SK-N-SH (cell line): ENCODE results near the gene C17orf113. TPM values are rescaled to one million over a fixed set of nuclear protein-coding genes. Genes with fewer than 3 reads are reported as not detected.

Experiments used
- CTCF ChIA-PET: fragments of 300-600, 350-600 bp; formaldehyde crosslinking; extraction: SDS; loops from one replicate; lab custom pipeline; 2021; lab: Yijun Ruan, JAX
- POLR2A ChIA-PET: fragments of 350-600 bp; sonication (Branson Sonifier 250); formaldehyde crosslinking; extraction: SDS; loops from one replicate; lab custom pipeline; 2020; ENCODE audit warnings: antibody characterized with exemption, inconsistent platforms; lab: Yijun Ruan, JAX
- DNase-seq: peaks from one replicate; pipeline ENCODE4 v3.0.0; 2012
- H2AFZ ChIP-seq: fragments of 200-600 bp; sonication (generic); 2 replicates; pipeline ENCODE4 v1.8.1; 2016; ENCODE audit warnings: antibody characterized with exemption, mild to moderate bottlenecking, low read depth
- H3F3A ChIP-seq: fragments of 200-600 bp; sonication (generic); replicated peaks from 2 replicates; pipeline ENCODE3; 2016; ENCODE audit warnings: antibody characterized with exemption, mild to moderate bottlenecking; ENCODE audit not compliant: insufficient read depth
- H3K27ac ChIP-seq, 2 experiments: fragments of 200-500 bp in 1 of 2; fragments of 200-600 bp in 1 of 2; sonication (Bioruptor generic) in 1 of 2; sonication (generic), shearing (Covaris generic) in 1 of 2; 2 replicates each; pipeline versions ENCODE4 v1.5.1 to v1.6.1; 2014 to 2016; ENCODE audit warnings: low read depth in 2 of 2, inconsistent platforms in 1 of 2, low read length in 1 of 2, mild to moderate bottlenecking in 1 of 2, mixed read lengths in 1 of 2
- H3K27me3 ChIP-seq: fragments of 200-600 bp; sonication (generic), shearing (Covaris generic); 2 replicates; pipeline ENCODE4 v1.6.1; 2016; ENCODE audit warnings: mixed run types; ENCODE audit not compliant: insufficient read depth
- H3K36me3 ChIP-seq, 2 experiments: fragments of 200-500 bp in 1 of 2; fragments of 200-600 bp in 1 of 2; sonication (Bioruptor generic) in 1 of 2; sonication (generic) in 1 of 2; replicated peaks in 1 of 2; 2 replicates each; pipeline versions ENCODE3 to v1.5.1; 2014 to 2016; ENCODE audit warnings: low read length in 1 of 2, mild to moderate bottlenecking in 1 of 2; ENCODE audit not compliant: insufficient read depth in 2 of 2, control insufficient read depth in 1 of 2
- H3K4me1 ChIP-seq, 2 experiments: fragments of 200-500 bp in 1 of 2; fragments of 200-600 bp in 1 of 2; sonication (Bioruptor generic) in 1 of 2; sonication (generic), shearing (Covaris generic) in 1 of 2; 2 replicates each; pipeline versions ENCODE4 v1.5.1 to v1.6.1; 2014 to 2016; ENCODE audit warnings: low read depth in 1 of 2, low read length in 1 of 2, mixed run types in 1 of 2; ENCODE audit not compliant: insufficient read depth in 2 of 2, control insufficient read depth in 1 of 2
- H3K4me2 ChIP-seq: fragments of 200-600 bp; sonication (generic), shearing (Covaris generic); 2 replicates; pipeline ENCODE4 v1.6.1; 2017; ENCODE audit warnings: mixed run types
- H3K4me3 ChIP-seq, 2 experiments: fragments of 200-500 bp in 1 of 2; fragments of 200-600 bp in 1 of 2; sonication (Bioruptor generic) in 1 of 2; sonication (generic), shearing (Covaris generic) in 1 of 2; 2 replicates each; pipeline versions ENCODE4 v1.5.1 to v1.8.1; 2014 to 2016; ENCODE audit warnings: low read depth in 2 of 2, inconsistent platforms in 1 of 2, low read length in 1 of 2, mild to moderate bottlenecking in 1 of 2, mixed read lengths in 1 of 2, moderate library complexity in 1 of 2
- H3K79me2 ChIP-seq: fragments of 200-600 bp; sonication (generic); 2 replicates; pipeline ENCODE4 v1.8.1; 2017; ENCODE audit warnings: mild to moderate bottlenecking; ENCODE audit not compliant: insufficient read depth
- H3K9ac ChIP-seq: fragments of 200-600 bp; sonication (generic); 2 replicates; pipeline ENCODE4 v1.6.1; 2017; ENCODE audit warnings: mixed run types
- H3K9me2 ChIP-seq: fragments of 200-600 bp; sonication (generic); 2 replicates; pipeline ENCODE4 v1.6.1; 2017; ENCODE audit warnings: mixed run types
- H3K9me3 ChIP-seq: fragments of 200-600 bp; sonication (generic); 2 replicates; pipeline ENCODE4 v1.6.1; 2017; ENCODE audit warnings: mixed run types, mild to moderate bottlenecking, moderate library complexity
- H4K20me1 ChIP-seq: fragments of 200-600 bp; sonication (generic); 2 replicates; pipeline ENCODE4 v1.6.1; 2017; ENCODE audit warnings: mild to moderate bottlenecking, mixed run types; ENCODE audit not compliant: insufficient read depth
- FOSL2 ChIP-seq: IDR thresholded peaks from 2 replicates; pipeline ENCODE4 v1.4.0; 2012; ENCODE audit warnings: low read depth, mild to moderate bottlenecking, moderate library complexity, borderline replicate concordance
- FOXJ3 ChIP-seq: sonication (generic); formaldehyde crosslinking; IDR thresholded peaks from 2 replicates; pipeline ENCODE4 v1.5.1; 2020; ENCODE audit warnings: mild to moderate bottlenecking, missing genetic modification reagents
- FOXM1 ChIP-seq: IDR thresholded peaks from 2 replicates; pipeline ENCODE4 v1.4.0; 2012; ENCODE audit warnings: low read depth, mild to moderate bottlenecking
- GABPA ChIP-seq: IDR thresholded peaks from 2 replicates; pipeline ENCODE4 v1.4.0; 2012; ENCODE audit warnings: low read depth, mild to moderate bottlenecking
- GATA2 ChIP-seq: sonication (generic); formaldehyde crosslinking; IDR thresholded peaks from 2 replicates; pipeline ENCODE4 v1.5.0; 2020; ENCODE audit warnings: mild to moderate bottlenecking, missing genetic modification reagents
- JUND ChIP-seq: IDR thresholded peaks from 2 replicates; pipeline ENCODE4 v1.4.0; 2012
- MEF2A ChIP-seq: IDR thresholded peaks from 2 replicates; pipeline ENCODE4 v1.4.0; 2012; ENCODE audit warnings: low read depth, borderline replicate concordance
- NFIC ChIP-seq: IDR thresholded peaks from 2 replicates; pipeline ENCODE4 v1.4.0; 2012; ENCODE audit warnings: borderline replicate concordance
- RAD21 ChIP-seq: IDR thresholded peaks from 2 replicates; pipeline ENCODE4 v1.6.1; 2012; ENCODE audit warnings: mild to moderate bottlenecking, low read length
- RFX5 ChIP-seq: IDR thresholded peaks from 2 replicates; pipeline ENCODE4 v1.6.1; 2012; ENCODE audit warnings: mild to moderate bottlenecking, improper control_type of control experiment, low read length
- RXRA ChIP-seq: IDR thresholded peaks from 2 replicates; pipeline ENCODE4 v1.4.0; 2012; ENCODE audit warnings: low read depth, mild to moderate bottlenecking, borderline replicate concordance
- SIN3A ChIP-seq: IDR thresholded peaks from 2 replicates; pipeline ENCODE4 v1.6.1; 2012; ENCODE audit warnings: low read depth, mild to moderate bottlenecking, low read length, moderate library complexity, borderline replicate concordance
- SMC3 ChIP-seq: IDR thresholded peaks from 2 replicates; pipeline ENCODE4 v1.6.1; 2012; ENCODE audit warnings: low read depth, low read length, improper control_type of control experiment
- TEAD4 ChIP-seq: IDR thresholded peaks from 2 replicates; pipeline ENCODE4 v1.4.0; 2012; ENCODE audit warnings: mild to moderate bottlenecking, borderline replicate concordance; ENCODE audit not compliant: insufficient read depth
- WGBS: methylation state at CpG from one replicate; pipeline ENCODE4 v1.1.6; 2017; ENCODE audit warnings: low lambda C conversion rate; 5-methylcytosine and 5-hydroxymethylcytosine counted together
- polyA plus RNA-seq, 3 experiments: library from polyadenylated mRNA; depleted of rRNA; stranded (reverse); fragments of >200 nt; gene quantifications; 2 replicates each; pipeline ENCODE4 v1.2.3, GENCODE V29; 2012
- TF ChIP-seq, protein P1 (sequence below): fragments of 150-350 bp; IDR thresholded peaks from 2 replicates; pipeline ENCODE4 v1.6.1; 2017; ENCODE audit warnings: antibody characterized with exemption, low read length, low read depth, borderline replicate concordance
- TF ChIP-seq, protein P2 (sequence below): IDR thresholded peaks from 2 replicates; pipeline ENCODE4 v1.4.0; 2012; ENCODE audit warnings: low read depth, borderline replicate concordance
- TF ChIP-seq, protein P3 (sequence below): IDR thresholded peaks from 2 replicates; pipeline ENCODE4; 2012
- TF ChIP-seq, protein P4 (sequence below): fragments of 200-600 bp; sonication (generic); IDR thresholded peaks from 2 replicates; pipeline ENCODE4 v1.6.1; 2017; ENCODE audit warnings: antibody characterized with exemption, mild to moderate bottlenecking, moderate library complexity
- TF ChIP-seq, protein P5 (sequence below): fragments of 150-350 bp; IDR thresholded peaks from 2 replicates; pipeline ENCODE4 v1.6.1; 2016; ENCODE audit warnings: mild to moderate bottlenecking, low read depth, low read length

Gene C17orf113
- polyA plus RNA-seq, 1 of the 3 experiments (the other 2 are of a cell fraction): 0.44 TPM

DNA sequence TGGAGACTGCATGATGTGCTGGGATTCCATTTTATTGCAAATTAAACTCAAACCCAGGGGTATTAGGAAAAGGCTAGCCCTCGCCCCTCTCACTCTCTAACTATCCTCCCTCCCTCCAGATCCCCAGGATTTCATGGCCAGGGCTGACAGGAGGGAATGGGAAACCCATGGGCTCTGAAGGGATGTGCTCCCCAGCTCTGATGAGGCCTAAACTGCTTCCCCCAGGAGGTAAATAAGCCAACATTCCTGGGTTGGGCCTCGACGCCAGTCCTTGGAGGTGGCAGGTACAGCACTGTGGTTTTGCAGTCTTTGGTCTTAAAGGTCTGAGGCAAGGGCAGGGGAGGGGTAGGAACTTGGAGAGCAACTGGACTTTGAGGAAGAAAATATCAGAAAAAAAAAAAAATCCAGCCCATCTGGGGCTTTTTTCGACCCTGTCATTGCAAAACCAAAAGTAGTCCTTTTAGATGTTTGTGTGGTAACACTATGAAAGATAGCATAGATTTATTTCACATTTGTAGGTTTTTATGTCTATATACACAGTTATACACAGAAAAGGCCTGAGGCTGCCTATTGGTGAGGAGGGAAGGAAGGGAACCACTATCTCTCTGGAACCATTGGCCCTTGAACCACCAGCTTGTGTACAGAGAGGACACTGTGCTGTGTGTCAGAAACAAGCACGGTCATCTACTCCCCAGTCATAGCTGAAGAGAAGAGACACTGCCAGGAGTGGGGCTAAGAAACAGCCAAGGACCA lies 12.0 kb downstream of the C17orf113 start:
- no peak overlapping the region for H3K9ac ChIP-seq
- 68% methylated on average over 5 of the region's 5 CpGs for WGBS
- H3K27me3 ChIP-seq: no peaks in the 10 kb centered on the region
- ChIA-PET POLR2A (no interaction called here), CTCF (interaction anchor here (1.0 to 5.8 kb wide), 6 partner anchors 13 to 80 kb away, joined by 3 to 34 read pairs (median 6); partner anchors contain the start of genes DNAJC7 and NKIRAS2)
- no peak overlapping the region for H2AFZ ChIP-seq
- no peaks in the 10 kb centered on the region for H3F3A ChIP-seq
- no peaks in the 10 kb centered on the region for H3K36me3 ChIP-seq
- DNase-seq: no peak
- TF ChIP-seq SIN3A: no peak
- TF ChIP-seq, protein P1, sequence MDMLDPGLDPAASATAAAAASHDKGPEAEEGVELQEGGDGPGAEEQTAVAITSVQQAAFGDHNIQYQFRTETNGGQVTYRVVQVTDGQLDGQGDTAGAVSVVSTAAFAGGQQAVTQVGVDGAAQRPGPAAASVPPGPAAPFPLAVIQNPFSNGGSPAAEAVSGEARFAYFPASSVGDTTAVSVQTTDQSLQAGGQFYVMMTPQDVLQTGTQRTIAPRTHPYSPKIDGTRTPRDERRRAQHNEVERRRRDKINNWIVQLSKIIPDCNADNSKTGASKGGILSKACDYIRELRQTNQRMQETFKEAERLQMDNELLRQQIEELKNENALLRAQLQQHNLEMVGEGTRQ: no peak
- no peak for TF ChIP-seq RAD21
- TF ChIP-seq, protein P2, sequence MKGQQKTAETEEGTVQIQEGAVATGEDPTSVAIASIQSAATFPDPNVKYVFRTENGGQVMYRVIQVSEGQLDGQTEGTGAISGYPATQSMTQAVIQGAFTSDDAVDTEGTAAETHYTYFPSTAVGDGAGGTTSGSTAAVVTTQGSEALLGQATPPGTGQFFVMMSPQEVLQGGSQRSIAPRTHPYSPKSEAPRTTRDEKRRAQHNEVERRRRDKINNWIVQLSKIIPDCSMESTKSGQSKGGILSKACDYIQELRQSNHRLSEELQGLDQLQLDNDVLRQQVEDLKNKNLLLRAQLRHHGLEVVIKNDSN: no peak
- no peak for TF ChIP-seq GABPA
- no peak overlapping the region for H3K4me2 ChIP-seq
- H3K79me2 ChIP-seq: no peaks in the 10 kb centered on the region
- no peaks in the 10 kb centered on the region for H3K9me3 ChIP-seq
- H3K4me3 ChIP-seq: no peak overlapping the region
- H3K9me2 ChIP-seq: no peaks in the 10 kb centered on the region
- H3K4me1 ChIP-seq: no peaks in the 10 kb centered on the region
- no peak overlapping the region for H3K27ac ChIP-seq
- H4K20me1 ChIP-seq: no peaks in the 10 kb centered on the region

DNA sequence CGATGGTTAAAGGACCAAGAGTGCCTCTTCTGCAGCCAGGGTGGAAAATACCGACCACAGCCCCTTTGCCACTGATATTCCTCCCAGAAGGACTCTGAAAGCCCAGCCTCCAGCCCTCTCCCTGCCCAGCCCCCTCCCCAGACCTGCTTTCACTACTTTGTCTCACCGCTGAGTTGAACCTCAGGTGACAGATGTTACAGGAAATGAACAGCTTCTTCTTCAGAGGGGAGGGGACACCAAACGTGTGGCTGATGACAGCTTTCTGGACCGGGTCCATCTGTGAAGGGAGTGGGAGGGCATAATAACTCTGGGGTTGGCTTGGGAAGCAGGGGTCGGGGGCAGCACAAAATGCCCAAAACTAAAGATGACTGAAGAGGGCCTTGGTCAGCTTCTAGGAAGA lies 16.3 kb downstream of the C17orf113 start:
- WGBS: 50% methylated on average over 6 of the region's 6 CpGs
- H4K20me1 ChIP-seq: no peaks in the 10 kb centered on the region
- POLR2A ChIA-PET: no interaction called here

More for the DNA sequence above, 16.3 kb downstream of the C17orf113 start:
- Histone ChIP-seq H3K36me3 (no peaks in the 10 kb centered on the region), H3K27ac (no peak overlapping the region), H2AFZ (no peak overlapping the region), H3K4me1 (no peaks in the 10 kb centered on the region), H3K9ac (no peak overlapping the region), H3K27me3 (no peaks in the 10 kb centered on the region), H3K4me2 (no peak overlapping the region), H3K79me2 (no peaks in the 10 kb centered on the region), H3F3A (no peaks in the 10 kb centered on the region), H3K9me3 (no peaks in the 10 kb centered on the region), H3K4me3 (no peak overlapping the region), H3K9me2 (no peaks in the 10 kb centered on the region)
- DNase-seq: no peak
- TF ChIP-seq RFX5 (no peak), GABPA (no peak), FOXM1 (no peak), RXRA (no peak), NFIC (no peak), FOSL2 (no peak), TEAD4 (no peak), GATA2 (CRISPR knock-in tag) (no peak), SMC3 (no peak), RAD21 (no peak), SIN3A (no peak), FOXJ3 (CRISPR knock-in tag) (no peak), JUND (no peak), MEF2A (no peak)
- TF ChIP-seq, protein P3, sequence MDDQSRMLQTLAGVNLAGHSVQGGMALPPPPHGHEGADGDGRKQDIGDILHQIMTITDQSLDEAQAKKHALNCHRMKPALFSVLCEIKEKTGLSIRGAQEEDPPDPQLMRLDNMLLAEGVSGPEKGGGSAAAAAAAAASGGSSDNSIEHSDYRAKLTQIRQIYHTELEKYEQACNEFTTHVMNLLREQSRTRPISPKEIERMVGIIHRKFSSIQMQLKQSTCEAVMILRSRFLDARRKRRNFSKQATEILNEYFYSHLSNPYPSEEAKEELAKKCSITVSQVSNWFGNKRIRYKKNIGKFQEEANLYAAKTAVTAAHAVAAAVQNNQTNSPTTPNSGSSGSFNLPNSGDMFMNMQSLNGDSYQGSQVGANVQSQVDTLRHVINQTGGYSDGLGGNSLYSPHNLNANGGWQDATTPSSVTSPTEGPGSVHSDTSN: no peak
- TF ChIP-seq, protein P4, sequence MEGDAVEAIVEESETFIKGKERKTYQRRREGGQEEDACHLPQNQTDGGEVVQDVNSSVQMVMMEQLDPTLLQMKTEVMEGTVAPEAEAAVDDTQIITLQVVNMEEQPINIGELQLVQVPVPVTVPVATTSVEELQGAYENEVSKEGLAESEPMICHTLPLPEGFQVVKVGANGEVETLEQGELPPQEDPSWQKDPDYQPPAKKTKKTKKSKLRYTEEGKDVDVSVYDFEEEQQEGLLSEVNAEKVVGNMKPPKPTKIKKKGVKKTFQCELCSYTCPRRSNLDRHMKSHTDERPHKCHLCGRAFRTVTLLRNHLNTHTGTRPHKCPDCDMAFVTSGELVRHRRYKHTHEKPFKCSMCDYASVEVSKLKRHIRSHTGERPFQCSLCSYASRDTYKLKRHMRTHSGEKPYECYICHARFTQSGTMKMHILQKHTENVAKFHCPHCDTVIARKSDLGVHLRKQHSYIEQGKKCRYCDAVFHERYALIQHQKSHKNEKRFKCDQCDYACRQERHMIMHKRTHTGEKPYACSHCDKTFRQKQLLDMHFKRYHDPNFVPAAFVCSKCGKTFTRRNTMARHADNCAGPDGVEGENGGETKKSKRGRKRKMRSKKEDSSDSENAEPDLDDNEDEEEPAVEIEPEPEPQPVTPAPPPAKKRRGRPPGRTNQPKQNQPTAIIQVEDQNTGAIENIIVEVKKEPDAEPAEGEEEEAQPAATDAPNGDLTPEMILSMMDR: no peak
- TF ChIP-seq, protein P1: no peak
- TF ChIP-seq, protein P5, sequence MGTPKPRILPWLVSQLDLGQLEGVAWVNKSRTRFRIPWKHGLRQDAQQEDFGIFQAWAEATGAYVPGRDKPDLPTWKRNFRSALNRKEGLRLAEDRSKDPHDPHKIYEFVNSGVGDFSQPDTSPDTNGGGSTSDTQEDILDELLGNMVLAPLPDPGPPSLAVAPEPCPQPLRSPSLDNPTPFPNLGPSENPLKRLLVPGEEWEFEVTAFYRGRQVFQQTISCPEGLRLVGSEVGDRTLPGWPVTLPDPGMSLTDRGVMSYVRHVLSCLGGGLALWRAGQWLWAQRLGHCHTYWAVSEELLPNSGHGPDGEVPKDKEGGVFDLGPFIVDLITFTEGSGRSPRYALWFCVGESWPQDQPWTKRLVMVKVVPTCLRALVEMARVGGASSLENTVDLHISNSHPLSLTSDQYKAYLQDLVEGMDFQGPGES: no peak
- CTCF ChIA-PET: interaction anchor here (1.0 to 1.7 kb wide), 7 partner anchors 9 to 71 kb away, joined by 4 to 9 read pairs (median 6); partner anchors contain the start of genes DNAJC7 and NKIRAS2
